Endothelial cell of umbilical vein (primary cell): ENCODE measurements around the gene ARRB1. TPM values are rescaled to one million over a fixed set of nuclear protein-coding genes. Genes with fewer than 3 reads are reported as not detected.
A peak's percentile ranks its signal among the peaks of the same experiment; 100 is the strongest.

Experiments
- BruUV-seq: library from RNA; stranded (reverse); fragments of 400-500 nt; replicated peaks from 2 replicates; lab custom pipeline; 2021; lab: Mats Ljungman, UMichigan
- CTCF ChIA-PET: fragments of 300-600, 350-600 bp; sonication (Branson Sonifier 250); formaldehyde crosslinking; loops from one replicate; lab custom pipeline; 2021; ENCODE audit warnings: antibody characterized with exemption, inconsistent platforms; lab: Charles Lee
- POLR2A ChIA-PET: fragments of 300-600, 350-600 bp; sonication (Branson Sonifier 250); formaldehyde crosslinking; loops from one replicate; lab custom pipeline; 2021; ENCODE audit warnings: antibody characterized with exemption, inconsistent platforms; lab: Charles Lee
- DNase-seq: peaks from one replicate; pipeline ENCODE4 v3.0.0-alpha.2; 2011; ENCODE audit warnings: low read depth, low spot score
- FAIRE-seq: peaks from 2 replicates; lab custom pipeline; 2011; peaks lifted over from hg19 to GRCh38; lab: Jason Lieb, UNC
- H2AFZ ChIP-seq: 2 replicates; pipeline ENCODE4 v1.6.0; 2012; ENCODE audit warnings: low read depth, low read length, control low read depth, inconsistent platforms
- H3K27ac ChIP-seq: 2 replicates; pipeline ENCODE4 v1.5.1; 2011; ENCODE audit warnings: low read depth, mild to moderate bottlenecking, control low read depth, low read length, moderate library complexity; ENCODE audit not compliant: insufficient read depth
- H3K27me3 ChIP-seq, 2 experiments: 2 replicates each; pipeline versions ENCODE4 v1.6.0 to v1.6.1; 2011; ENCODE audit warnings: low read length in 2 of 2, mixed read lengths in 1 of 2; ENCODE audit not compliant: control insufficient read depth in 2 of 2, insufficient read depth in 2 of 2
- H3K36me3 ChIP-seq, 2 experiments: 2 replicates in 1 of 2; 3 replicates in 1 of 2; pipeline ENCODE4 v1.5.1; 2011; ENCODE audit warnings: low read length in 2 of 2, mild to moderate bottlenecking in 1 of 2, moderate library complexity in 1 of 2; ENCODE audit not compliant: control insufficient read depth in 2 of 2, insufficient read depth in 2 of 2; ENCODE audit errors: extremely low read depth in 1 of 2
- H3K4me1 ChIP-seq: 3 replicates; pipeline ENCODE4 v1.5.1; 2011; ENCODE audit warnings: mild to moderate bottlenecking, low read length; ENCODE audit not compliant: control insufficient read depth, insufficient read depth; ENCODE audit errors: extremely low read depth
- H3K4me2 ChIP-seq: 2 replicates; pipeline ENCODE4 v1.6.1; 2011; ENCODE audit warnings: low read length, control low read depth, mixed read lengths; ENCODE audit not compliant: insufficient read depth
- H3K4me3 ChIP-seq, 3 experiments: fragments of 200-600 bp in 1 of 3; sonication (generic), shearing (Covaris generic) in 1 of 3; replicated peaks in 1 of 3; 2 replicates each; pipeline ENCODE4 v1.5.1; 2011 to 2016; ENCODE audit warnings: control low read depth in 3 of 3, low read length in 3 of 3, mild to moderate bottlenecking in 2 of 3, inconsistent platforms in 1 of 3, low read depth in 1 of 3, moderate library complexity in 1 of 3; ENCODE audit not compliant: insufficient read depth in 1 of 3
- H3K79me2 ChIP-seq: 2 replicates; pipeline ENCODE4 v1.6.0; 2012; ENCODE audit warnings: low read length, inconsistent platforms; ENCODE audit not compliant: control insufficient read depth, insufficient read depth
- H3K9ac ChIP-seq: replicated peaks from 2 replicates; pipeline ENCODE3; 2011; ENCODE audit warnings: low read length, control low read depth; ENCODE audit not compliant: insufficient read depth; ENCODE audit errors: extremely low read depth
- H3K9me1 ChIP-seq: replicated peaks from 3 replicates; pipeline ENCODE4 v1.6.0; 2011; ENCODE audit warnings: mild to moderate bottlenecking, low read length; ENCODE audit not compliant: control insufficient read depth, insufficient read depth; ENCODE audit errors: extremely low read depth
- H3K9me3 ChIP-seq: replicated peaks from 2 replicates; pipeline ENCODE4 v1.5.1; 2012; ENCODE audit warnings: low read length, inconsistent platforms; ENCODE audit not compliant: control insufficient read depth, insufficient read depth
- H4K20me1 ChIP-seq: replicated peaks from 2 replicates; pipeline ENCODE3; 2011; ENCODE audit warnings: mild to moderate bottlenecking, low read length; ENCODE audit not compliant: control insufficient read depth, insufficient read depth; ENCODE audit errors: extremely low read depth
- EZH2 ChIP-seq: IDR thresholded peaks from 2 replicates; pipeline ENCODE4 v1.6.1; 2012; ENCODE audit warnings: borderline replicate concordance, low read depth, mild to moderate bottlenecking, moderate library complexity, low read length, inconsistent platforms; ENCODE audit not compliant: severe bottlenecking
- FOS ChIP-seq: IDR thresholded peaks from 2 replicates; pipeline ENCODE4 v1.6.1; 2011; ENCODE audit warnings: mild to moderate bottlenecking, low read length, moderate library complexity, borderline replicate concordance; ENCODE audit not compliant: insufficient read depth
- GATA2 ChIP-seq: IDR thresholded peaks from 2 replicates; pipeline ENCODE4 v1.7.0; 2011; ENCODE audit warnings: low read depth, mild to moderate bottlenecking, moderate library complexity, mixed read lengths, low read length; ENCODE audit not compliant: insufficient read length, insufficient read depth
- JUN ChIP-seq: IDR thresholded peaks from 2 replicates; pipeline ENCODE4 v1.6.1; 2011; ENCODE audit warnings: borderline replicate concordance, low read depth; ENCODE audit not compliant: insufficient read length, insufficient read depth
- MYC ChIP-seq: IDR thresholded peaks from one replicate; pipeline ENCODE4 v1.6.1; 2011; ENCODE audit warnings: mild to moderate bottlenecking, low read depth, low read length
- POLR2A ChIP-seq: IDR thresholded peaks from 2 replicates; pipeline ENCODE4 v1.6.1; 2012; ENCODE audit warnings: low read depth, mild to moderate bottlenecking, control low read depth, low read length
- POLR2AphosphoS5 ChIP-seq: IDR thresholded peaks from 2 replicates; pipeline ENCODE4 v1.6.1; 2012; ENCODE audit warnings: low read depth, mild to moderate bottlenecking, control low read depth, low read length, moderate library complexity; ENCODE audit not compliant: insufficient read depth
- dilution Hi-C: fragments of 300-500 bp; cut with MboI; formaldehyde crosslinking; loops from one replicate; pipeline ENCODE4 v1.15.0; 2019; ENCODE audit warnings: low sequenced_read_pairs; ENCODE audit not compliant: extremely low pct_ligation_motif_present
- intact Hi-C: fragments of 100-400 bp; cut with micrococcal nuclease; formaldehyde crosslinking; loops from one replicate; pipeline ENCODE4 v1.10.0; 2022
- polyA plus RNA-seq, 4 experiments: library from polyadenylated mRNA; depleted of rRNA in 3 of 4; stranded (reverse) in 3 of 4; unstranded in 1 of 4; fragments of >200 nt; gene quantifications; 2 replicates each; pipeline versions ENCODE4 v1.2.1 to v1.2.3, GENCODE V29; 2011 to 2012; ENCODE audit warnings: missing spikeins in 1 of 4
- total RNA-seq: library from RNA; stranded (reverse); gene quantifications from 2 replicates; pipeline ENCODE4 v1.2.3, GENCODE V29; 2021
- TF ChIP-seq, protein P1 (sequence below): IDR thresholded peaks from 2 replicates; pipeline ENCODE4 v1.6.1; 2011; ENCODE audit not compliant: insufficient read depth, insufficient read length
- TF ChIP-seq, protein P2 (sequence below), 2 donors: IDR thresholded peaks; 1 replicate in 1 of 2; 2 replicates in 1 of 2; pipeline ENCODE4 v1.5.1; 2011; ENCODE audit warnings: low read length in 2 of 2, mild to moderate bottlenecking in 2 of 2, moderate library complexity in 2 of 2, control low read depth in 1 of 2, inconsistent platforms in 1 of 2, low read depth in 1 of 2; ENCODE audit not compliant: insufficient read depth in 1 of 2; ENCODE audit errors: extremely low read depth in 1 of 2

The ARRB1 gene
- total and polyA plus RNA-seq, 2 donors (not counting 3 experiments of a cell fraction or from before 2014, with no cell fraction given), result 63.9 to 92.6 TPM

DNA sequence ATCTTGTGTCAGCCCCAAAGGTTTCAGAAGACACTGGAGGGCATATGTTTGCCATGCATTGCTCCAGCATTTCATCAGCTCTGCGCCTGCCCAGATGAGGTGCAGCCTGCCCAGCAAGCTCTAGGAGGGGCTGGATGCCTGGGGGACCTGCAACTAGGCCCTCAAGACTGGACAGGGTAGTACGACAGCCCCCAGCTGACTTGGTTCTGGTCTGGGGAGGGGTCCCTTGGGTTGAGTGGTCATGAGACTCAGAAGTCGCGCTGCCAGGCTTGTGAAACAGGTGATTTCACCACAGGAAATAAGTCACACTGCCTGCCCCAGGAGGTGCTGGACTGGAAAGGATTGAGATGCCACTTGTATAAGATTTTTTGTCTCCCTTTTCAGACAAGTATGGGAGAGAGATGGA is 87.5 kb downstream of the ARRB1 start:
- Histone ChIP-seq H3K36me3 (peaks cover 0 to 25% of the 10 kb centered on the region in 2 experiments), H3K9me1 (no peaks in the 10 kb centered on the region), H3K4me3 (no peak overlapping the region), H2AFZ (no peak overlapping the region), H4K20me1 (no peaks in the 10 kb centered on the region), H3K9me3 (no peaks in the 10 kb centered on the region), H3K4me1 (no peaks in the 10 kb centered on the region), H3K27ac (no peak overlapping the region), H3K9ac (no peak overlapping the region), H3K4me2 (no peak overlapping the region), H3K79me2 (no peaks in the 10 kb centered on the region), H3K27me3 (no peaks in the 10 kb centered on the region)
- BruUV-seq, result no TSS peak
- ChIA-PET POLR2A (no interaction called here), CTCF (interaction anchor here (0.9 to 2.5 kb wide), 3 partner anchors 12 to 22 kb away, joined by 3 to 12 read pairs (median 3); no protein-coding TSS in a partner anchor)
- intact Hi-C loops, result no loop called here
- no peak for TF ChIP-seq JUN
- TF ChIP-seq POLR2A, result no peak
- no peak for TF ChIP-seq FOS
- TF ChIP-seq, protein P1, sequence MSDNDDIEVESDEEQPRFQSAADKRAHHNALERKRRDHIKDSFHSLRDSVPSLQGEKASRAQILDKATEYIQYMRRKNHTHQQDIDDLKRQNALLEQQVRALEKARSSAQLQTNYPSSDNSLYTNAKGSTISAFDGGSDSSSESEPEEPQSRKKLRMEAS, result no peak
- TF ChIP-seq GATA2, result no peak
- TF ChIP-seq, protein P2, sequence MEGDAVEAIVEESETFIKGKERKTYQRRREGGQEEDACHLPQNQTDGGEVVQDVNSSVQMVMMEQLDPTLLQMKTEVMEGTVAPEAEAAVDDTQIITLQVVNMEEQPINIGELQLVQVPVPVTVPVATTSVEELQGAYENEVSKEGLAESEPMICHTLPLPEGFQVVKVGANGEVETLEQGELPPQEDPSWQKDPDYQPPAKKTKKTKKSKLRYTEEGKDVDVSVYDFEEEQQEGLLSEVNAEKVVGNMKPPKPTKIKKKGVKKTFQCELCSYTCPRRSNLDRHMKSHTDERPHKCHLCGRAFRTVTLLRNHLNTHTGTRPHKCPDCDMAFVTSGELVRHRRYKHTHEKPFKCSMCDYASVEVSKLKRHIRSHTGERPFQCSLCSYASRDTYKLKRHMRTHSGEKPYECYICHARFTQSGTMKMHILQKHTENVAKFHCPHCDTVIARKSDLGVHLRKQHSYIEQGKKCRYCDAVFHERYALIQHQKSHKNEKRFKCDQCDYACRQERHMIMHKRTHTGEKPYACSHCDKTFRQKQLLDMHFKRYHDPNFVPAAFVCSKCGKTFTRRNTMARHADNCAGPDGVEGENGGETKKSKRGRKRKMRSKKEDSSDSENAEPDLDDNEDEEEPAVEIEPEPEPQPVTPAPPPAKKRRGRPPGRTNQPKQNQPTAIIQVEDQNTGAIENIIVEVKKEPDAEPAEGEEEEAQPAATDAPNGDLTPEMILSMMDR (IDR thresholded peaks at IDR 0.05; ENCODE audit: extremely low read depth in 1 of 2, insufficient read depth in 1 of 2, low read depth in 1 of 2, low read length in 2 of 2), result no peak
- no peak for TF ChIP-seq EZH2
- TF ChIP-seq MYC, result no peak
- no peak for TF ChIP-seq POLR2AphosphoS5
- DNase-seq (peak; percentile 28), FAIRE-seq (peak; percentile 18)
- dilution Hi-C loops, result no loop called here
